Measurements from ENCODE around the gene C1QTNF12.
A peak's percentile ranks its signal among the peaks of the same experiment; 100 is the strongest.

The C1QTNF12 gene

DNA sequence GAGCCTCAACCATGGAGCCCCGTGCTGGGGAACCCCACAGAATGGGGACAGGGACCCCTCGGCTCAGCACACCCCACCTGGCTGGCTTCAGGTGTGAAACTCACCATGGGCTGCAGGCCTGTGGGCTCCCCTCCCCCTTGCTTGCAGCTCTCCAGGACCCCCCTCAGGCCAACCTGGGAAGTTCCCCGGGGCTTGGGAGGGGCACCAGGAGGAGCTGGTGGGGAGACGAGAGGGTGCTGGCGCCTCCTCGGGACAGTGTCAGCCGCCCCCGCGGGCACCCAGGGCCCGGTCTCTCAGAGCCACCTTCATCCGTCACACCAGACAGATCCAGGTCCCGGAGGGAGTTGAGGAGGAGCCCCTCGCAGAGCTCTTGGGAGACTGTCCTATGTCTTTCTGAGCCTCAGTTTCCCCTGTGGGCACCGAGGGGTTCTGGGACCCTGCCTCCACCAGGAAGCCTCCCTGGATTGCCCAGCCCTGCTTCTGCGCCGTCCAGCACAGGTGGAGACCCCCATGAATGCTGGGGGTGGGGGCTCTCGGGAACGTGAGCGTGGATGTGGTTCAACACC is 39.5 kb downstream of the C1QTNF12 start:
- no peak for DNase-seq
- in situ Hi-C loops (cut with HindIII; ENCODE audit: low pct_ligation_motif_present, low pct_unique_long_range_greater_than_20kb, low sequenced_read_pairs) = no loop called here

DNA sequence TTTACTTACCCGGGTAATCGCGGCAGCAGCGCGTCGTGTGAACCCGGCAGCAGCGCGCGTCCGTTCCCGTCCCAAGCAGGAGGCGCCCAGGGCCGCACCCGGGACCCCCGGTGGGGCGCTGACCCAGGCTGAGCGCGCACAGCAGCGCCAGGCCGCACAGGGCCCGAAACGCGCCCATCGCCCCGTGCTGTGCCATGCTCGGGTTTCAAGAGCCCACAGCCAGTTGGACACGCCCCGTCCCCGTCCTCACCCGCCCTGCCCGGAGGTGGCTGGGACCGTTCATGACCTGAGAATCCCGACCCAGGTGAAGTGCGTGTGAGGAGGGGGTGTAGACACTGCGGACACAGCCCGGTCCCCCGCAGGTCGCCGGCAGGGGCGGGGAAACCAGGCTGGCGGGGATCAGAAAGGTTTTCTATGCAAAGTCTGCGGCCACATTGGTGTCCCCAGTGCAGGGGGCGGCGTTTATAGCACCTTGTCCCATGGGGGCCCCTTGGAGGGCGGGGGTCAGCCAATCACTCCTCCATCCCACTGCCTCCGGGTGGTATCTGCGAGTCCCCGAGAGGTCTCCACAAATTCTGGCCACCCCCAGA is 40.1 kb downstream of the C1QTNF12 start, which contains the start of gene TNFRSF18:
TNFRSF18 (minus strand) TSS at position 217 of the 590 bp plus-strand sequence; CDS start at position 196, 21 bp downstream.
- in situ Hi-C loops (cut with HindIII; ENCODE audit: low pct_ligation_motif_present, low pct_unique_long_range_greater_than_20kb, low sequenced_read_pairs) = no loop called here
- no peak for DNase-seq

DNA sequence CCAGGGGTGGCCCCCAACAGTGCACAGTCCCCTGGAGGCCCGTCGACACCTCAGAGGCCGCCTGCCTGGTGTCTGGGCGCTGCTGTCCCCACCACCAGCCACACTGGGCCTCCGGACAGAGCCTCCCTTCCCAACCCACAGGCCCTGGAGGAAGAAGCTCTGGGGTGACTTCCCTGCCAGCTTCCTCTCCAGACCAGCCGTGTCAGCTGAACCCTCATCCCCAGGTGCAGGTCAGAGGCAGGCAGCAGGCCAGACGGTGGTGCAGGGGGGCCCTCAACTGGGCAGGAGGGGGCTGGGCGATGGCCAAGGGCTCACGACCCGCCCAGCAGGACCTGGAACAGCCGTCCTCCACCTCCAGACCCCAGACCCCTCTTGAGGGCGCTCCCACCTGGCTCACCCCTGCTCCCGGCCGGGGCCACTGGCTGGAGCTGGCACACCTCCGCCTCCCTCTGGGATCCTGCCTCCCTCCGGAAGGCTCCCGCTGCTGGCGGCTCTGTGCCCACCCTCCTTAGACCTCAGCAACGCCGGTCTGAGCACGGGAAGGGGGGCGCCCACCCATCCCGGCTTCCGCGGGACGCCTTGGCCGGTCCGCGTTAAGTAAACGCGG is 40.6 kb downstream of the C1QTNF12 start:
- in situ Hi-C loops (cut with HindIII; ENCODE audit: low pct_ligation_motif_present, low pct_unique_long_range_greater_than_20kb, low sequenced_read_pairs) = no loop called here

DNA sequence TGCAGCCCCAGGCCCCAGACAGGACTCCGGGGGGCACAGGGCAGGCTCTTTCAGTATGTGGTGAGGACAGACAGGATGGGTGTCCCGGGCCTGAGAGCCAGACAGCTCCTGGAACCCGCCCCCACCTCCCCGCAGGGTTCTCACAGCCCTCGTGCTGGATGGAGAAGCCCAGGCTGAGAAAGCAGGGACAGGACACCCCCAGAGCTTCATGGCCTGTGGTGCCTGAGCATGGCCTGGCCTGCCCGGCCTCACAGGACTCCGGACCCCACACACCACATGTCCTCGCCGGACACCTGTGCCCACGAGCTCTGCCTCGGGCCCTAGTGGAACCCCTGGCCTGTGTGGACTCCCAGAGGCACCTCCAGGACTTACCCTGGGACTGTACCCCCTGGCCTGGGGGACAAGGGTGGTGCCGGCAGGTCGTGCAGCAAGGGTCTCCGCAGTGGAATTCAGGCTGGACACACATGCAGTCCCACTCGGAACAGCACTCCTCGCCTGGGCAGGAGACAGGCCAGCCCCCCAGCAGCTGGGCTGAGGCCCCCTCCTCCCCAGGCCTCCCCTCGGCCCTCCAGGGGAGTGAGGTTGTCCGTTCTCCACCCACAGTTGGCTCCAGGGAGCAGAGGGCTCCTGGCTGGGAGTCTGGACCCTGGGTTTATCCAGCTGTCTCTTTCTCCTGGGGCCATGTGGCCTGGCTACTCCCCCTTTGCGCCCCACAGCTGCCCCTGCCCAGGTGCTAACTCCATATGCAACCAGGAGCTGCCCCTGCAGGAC is 41.3 kb downstream of the C1QTNF12 start:
- no peak for DNase-seq
- in situ Hi-C loops (cut with HindIII; ENCODE audit: low pct_ligation_motif_present, low pct_unique_long_range_greater_than_20kb, low sequenced_read_pairs) = no loop called here

More for the DNA sequence above, 40.6 kb downstream of the C1QTNF12 start:
- no peak for DNase-seq

DNA sequence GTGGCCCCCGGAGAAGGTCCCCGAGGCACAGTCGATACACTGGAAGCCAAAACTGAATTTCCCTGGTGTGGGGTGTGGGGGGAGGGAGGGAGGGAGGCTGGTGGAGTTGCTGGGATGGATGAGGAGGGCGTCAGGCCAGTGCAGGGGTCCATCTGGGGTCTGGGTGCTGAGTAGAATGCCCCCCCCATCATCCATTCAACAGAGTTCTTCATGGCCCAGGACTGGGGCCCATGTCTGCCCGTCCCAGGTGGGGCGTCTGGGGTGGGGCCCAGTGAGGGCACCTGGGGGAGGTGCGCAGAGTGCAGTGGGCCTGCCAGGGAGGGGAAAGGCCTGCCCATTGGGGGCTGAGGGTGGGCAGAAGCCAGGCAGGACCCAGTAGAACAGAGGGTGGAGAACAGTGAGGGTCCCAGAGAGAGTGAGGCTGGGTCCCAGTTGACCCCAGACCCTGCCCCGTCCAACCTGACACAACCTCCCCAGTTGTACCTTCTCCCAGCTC is 42.0 kb downstream of the C1QTNF12 start:
- no peak for DNase-seq
- in situ Hi-C loops (cut with HindIII; ENCODE audit: low pct_ligation_motif_present, low pct_unique_long_range_greater_than_20kb, low sequenced_read_pairs) = no loop called here

DNA sequence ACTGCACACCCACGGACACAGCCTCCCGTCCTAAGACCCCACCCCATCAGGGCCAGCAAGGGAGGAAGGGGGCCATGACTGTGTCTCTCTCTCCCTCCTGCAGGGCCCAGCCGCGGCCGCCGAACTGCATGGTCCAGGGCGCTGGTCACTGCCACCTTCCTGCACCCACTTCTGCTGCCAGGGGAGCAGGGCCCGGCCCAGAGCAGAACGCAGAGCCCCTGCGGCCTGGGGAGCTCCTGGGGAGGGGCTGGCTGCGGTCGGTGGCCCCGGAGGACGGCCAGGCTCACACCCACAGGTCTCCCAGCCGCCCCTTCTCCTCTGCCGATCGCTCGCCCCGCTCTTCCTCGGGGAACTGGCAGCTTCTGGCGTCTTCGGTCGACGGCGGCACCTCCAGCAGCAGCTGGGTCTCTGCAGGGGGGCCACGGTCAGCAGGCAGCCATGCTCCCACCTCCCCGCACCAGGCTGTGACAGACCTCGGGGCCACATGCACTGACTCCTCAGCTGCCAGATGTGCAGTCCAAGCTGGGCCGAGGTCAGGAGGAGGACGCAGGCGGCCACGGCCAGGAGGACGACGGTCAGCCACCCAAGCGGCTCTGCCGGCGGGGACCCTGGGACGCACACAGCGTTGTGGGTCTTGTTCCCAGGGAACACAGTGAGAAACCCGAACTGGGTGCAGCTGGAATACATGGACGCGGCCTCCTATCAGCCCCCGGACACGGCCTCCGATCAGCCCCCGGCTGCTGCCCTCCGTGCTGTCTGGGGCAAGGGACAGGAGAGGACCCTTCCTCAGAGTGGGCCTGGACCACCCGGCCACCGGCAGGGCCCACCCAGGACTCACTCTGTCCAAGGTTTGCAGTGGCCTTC is 42.7 kb downstream of the C1QTNF12 start:
- DNase-seq = no peak
- in situ Hi-C loops (cut with HindIII; ENCODE audit: low pct_ligation_motif_present, low pct_unique_long_range_greater_than_20kb, low sequenced_read_pairs) = no loop called here

DNA sequence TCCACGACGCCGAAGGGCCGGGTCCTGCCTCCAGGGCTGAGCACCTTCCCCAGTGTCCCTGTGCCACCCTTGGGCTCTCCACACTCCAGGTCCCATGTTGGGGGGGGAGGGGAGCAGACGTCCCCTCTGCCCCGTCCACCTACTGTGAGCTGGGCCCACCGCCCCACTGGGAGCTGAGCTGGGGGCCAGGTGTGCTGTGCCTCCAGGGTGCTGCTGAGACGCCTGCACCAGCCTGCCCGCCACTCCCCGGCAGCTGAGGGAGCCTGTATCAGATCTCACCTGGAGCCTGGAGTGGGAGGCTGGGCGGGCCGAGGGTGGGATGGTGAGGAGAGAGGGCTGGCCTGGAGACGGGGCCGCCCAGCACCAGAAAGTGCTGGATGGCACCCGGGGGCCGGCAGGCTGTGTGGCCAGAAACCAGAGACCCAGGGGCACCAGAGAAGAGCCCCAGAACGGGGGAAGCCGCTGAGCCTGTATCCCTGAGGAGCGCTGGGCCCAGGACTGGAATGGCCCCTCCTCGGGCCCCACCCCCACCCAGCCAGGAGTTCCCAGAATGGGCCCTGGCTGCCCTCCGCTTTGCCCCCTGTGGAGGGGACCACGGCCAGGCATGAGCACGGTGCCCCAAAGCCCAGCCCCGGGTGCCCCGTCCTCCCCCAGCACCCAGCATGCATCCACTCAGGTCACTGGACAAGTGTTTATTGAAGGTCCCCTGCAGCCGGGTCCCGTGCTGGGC is 43.5 kb downstream of the C1QTNF12 start:
- no peak for DNase-seq

DNA sequence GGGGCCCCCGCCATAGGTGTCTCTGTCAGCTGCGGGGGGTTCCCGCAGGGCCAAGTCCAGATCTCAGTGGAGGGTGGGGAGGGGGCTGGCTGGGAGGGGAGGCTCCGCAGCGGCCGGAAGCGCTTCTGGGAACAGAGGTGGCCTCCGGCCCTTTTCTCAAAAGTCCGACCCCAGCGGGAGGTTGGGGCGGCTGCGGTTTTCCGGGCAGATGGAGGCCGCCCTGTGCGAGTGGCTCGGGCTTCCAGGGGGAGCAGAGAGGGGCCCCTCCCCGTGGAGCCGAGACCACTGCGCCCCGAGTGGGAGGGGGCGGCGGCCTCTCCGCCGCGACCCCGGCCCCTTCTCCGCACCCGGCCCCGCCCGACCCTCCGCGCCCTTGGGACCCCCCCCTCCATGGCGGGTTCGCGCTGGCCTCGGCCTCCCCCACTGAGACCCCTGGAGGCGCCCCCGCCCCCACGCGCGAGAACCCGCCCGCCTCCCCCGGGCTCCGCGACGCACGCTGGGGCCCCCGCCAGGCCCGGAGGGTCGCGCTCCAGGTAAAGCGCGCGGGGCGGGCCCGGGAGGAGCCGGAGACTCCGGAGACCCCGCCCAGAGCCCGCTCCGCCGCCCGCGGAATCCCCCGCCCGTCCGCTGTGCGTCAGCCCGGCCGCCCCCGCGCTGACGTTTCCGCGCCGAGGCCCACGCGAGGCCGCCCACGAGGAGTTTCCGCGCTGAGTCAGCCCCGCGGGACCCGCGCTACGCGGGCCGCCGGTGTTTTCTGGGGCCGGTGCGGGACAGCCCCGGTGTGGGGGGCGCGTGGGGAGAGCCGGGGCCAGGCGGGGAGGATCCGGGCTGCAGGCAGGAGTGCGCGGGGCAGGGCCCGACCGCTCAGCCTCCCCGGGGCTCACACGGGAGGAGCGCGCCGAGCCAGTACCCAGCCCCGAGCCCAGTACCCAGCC is 45.4 kb downstream of the C1QTNF12 start:
- in situ Hi-C loops (cut with HindIII; ENCODE audit: low pct_ligation_motif_present, low pct_unique_long_range_greater_than_20kb, low sequenced_read_pairs) = no loop called here
- peak; percentile 26 for DNase-seq

More for the DNA sequence above, 43.5 kb downstream of the C1QTNF12 start:
- in situ Hi-C loops (cut with HindIII; ENCODE audit: low pct_ligation_motif_present, low pct_unique_long_range_greater_than_20kb, low sequenced_read_pairs) = no loop called here

DNA sequence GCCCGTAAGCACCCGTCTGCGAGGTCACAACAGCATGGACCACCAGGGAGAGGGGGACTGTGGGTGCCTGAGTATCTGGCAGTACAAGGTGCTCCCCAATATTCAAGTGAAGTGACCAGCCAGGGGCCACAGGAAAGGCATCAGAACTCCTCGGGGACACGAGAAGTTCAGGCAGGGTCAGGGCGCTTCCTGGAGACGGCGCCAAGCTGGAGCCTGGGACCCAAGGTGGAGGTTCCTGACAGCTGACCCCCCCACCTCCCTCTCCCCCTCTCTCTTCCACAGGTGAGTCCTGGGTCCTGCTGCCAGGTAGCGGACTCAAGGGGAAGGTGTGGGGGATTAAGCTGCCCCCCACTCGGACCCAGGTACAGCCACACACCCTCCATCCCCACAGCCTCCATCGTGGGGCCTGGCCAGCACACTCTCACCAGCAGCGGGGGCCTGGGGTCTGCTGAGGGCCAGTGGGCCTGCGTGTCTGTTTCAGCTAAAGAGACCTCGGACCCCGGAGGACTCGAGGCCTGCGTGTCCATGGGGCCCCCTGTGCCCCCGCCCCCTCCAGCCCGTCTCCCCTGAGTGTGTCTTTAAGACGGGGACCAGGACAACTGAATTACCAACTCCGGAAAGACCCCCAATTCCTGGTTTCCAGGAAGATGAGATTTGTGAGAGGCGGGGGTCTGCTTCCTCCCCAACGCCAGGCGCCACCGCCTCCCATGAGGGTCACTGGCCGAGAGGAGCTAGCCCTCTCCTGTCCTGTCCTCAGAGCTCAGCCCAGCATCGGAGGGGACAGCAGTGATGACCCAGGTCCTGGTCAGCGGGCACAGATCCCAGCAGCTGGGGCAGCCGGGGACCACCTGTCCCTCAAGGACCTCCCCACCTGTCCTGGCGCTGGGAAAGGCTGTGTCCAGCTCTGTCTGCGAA is 46.3 kb downstream of the C1QTNF12 start:
- in situ Hi-C loops (cut with HindIII; ENCODE audit: low pct_ligation_motif_present, low pct_unique_long_range_greater_than_20kb, low sequenced_read_pairs) = no loop called here

DNA sequence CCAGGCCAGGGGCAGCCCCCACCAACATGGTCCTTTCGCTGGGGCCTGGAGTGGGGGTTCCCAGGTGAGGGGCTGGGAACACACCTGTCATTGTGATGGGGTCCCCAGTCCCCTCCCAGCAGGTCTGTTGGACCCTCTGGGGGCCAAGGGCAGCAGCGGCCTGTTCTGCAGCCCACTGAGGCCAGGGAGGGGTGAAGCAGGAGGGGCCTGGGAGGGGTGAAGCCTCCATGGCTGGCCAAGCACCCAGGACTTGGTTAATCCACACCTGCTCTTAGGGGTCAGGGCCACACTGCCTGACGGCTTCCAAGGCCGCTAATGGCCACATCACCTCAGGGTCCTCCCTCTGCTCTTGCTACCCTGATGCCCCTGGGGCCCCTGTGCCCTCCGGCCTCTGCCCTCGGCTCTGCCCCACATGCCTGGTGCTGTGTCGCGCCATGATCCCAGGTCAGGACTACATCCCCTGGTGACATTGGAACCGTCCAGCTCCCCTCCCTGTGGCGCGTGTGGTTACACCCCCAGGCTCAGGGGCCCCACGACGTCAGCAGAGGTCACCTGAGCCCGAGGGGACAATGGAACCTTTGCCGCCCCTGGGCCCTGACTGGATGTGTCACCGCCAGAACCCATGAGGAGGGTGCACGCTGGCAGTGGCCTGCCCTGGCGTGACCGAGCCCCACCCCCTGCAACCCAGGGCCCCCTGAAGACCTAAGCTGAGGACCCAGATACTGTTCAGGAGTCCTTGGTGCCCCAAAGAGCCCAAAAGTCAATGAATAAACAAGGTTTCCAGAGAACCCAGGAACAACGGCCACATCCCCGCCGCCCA is 47.2 kb downstream of the C1QTNF12 start:
- DNase-seq = no peak
- in situ Hi-C loops (cut with HindIII; ENCODE audit: low pct_ligation_motif_present, low pct_unique_long_range_greater_than_20kb, low sequenced_read_pairs) = no loop called here

More for the DNA sequence above, 46.3 kb downstream of the C1QTNF12 start:
- DNase-seq = no peak

DNA sequence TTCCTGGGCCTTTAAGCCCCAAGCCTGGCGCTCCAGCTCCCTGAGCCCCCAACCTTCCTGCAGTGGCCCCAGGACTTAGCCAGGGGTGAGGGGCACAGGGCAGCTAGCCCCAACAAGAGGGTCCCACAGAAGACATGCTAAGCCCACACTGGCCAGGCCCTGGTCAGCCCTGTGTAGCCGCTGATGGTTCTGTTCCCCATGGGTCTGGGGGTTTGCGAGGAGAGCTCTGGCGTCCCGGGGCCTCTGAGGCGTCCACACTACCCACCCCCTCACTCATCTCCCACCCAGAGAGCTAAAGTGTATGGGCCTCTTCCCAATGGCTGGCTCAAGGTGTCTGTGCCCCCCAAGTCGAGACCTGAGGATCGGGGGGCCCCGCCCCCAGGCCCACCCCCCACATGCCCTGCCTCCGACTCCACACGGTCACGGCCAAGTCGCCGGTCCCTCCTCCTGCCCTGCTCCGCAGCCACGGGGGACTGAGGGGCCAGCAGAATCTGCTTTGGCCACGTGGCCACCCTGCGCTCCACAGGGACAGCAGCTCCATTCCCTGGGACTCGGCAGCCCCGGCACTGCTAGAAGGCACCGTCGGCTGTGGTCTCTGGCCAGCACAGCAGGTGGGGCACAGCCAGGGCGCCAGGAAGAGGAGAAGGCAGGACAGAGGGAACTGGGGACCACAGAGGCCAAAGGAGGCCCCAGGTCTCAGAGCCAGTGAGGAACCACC is 47.9 kb downstream of the C1QTNF12 start:
- no peak for DNase-seq
- in situ Hi-C loops (cut with HindIII; ENCODE audit: low pct_ligation_motif_present, low pct_unique_long_range_greater_than_20kb, low sequenced_read_pairs) = no loop called here

DNA sequence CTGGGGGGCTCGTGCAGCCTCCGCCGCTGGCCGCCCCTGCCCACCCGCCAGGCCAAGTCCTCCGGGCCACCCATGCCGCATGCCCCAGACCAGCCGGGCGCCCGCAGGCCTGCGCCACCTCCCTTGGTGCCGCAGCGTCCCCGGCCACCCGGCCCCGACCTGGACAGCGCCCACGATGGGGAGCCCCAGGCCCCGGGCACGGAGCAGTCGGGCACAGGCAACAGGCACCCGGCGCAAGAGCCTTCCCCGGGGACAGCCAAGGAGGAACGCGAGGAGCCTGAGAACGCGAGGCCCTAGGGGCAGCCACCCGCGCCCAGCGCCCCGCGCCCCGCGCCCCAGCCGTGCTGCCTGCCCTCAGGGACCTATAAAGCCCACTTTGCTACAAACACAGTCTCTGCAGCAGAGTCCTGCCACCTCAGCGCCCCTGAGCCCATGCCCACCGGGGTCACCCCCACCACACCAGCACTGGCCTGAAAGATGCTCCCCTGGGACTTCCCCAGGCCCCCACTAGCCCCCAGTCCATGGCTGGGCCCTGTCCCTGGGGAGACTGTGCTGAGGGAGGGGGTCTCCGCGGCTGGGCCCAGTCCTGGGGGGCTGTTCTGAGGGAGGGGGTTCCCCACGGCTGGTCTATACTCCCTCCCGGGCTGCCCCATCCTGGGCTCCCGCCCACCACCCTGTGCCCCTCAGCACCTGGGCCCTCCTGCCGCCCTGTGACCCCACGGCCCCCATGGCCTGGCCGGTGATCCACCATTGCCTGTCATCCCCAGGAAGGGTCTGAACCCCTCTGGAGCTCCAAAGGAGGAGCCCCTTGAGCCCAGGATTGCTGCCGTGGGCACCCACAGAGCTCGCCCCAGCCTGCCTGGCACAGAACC is 48.7 kb downstream of the C1QTNF12 start:
- in situ Hi-C loops (cut with HindIII; ENCODE audit: low pct_ligation_motif_present, low pct_unique_long_range_greater_than_20kb, low sequenced_read_pairs) = no loop called here
- DNase-seq = no peak

DNA sequence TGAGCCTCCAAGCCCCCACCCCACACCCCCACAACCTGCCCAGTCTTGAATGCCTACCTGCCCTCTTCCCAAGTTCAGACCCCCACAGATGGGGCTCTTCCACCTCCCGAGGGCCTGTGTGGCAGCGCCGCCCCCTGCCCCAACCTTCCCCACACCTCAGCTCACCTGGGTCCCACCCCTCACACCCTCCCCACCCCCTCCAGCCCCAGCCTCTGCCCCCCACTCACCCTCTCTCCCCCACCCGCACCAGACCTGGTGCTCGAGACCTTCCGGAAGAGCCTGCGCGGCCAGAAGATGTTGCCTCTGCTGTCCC is 49.4 kb downstream of the C1QTNF12 start:
- in situ Hi-C loops (cut with HindIII; ENCODE audit: low pct_ligation_motif_present, low pct_unique_long_range_greater_than_20kb, low sequenced_read_pairs) = no loop called here
- no peak for DNase-seq

All from ACHN (cell line).